Neural cell (in vitro differentiated cells): ENCODE measurements around the gene ICA1. TPM values are rescaled to one million over a fixed set of nuclear protein-coding genes. Genes with fewer than 3 reads are reported as not detected.

Source experiments
- H2AFZ ChIP-seq: fragments of 200-600, 300-800 bp; sonication (generic), shearing (Covaris generic); 2 replicates; pipeline ENCODE4 v1.6.0; 2014; ENCODE audit warnings: low read depth, mild to moderate bottlenecking, antibody characterized with exemption, low read length, moderate library complexity
- H3F3A ChIP-seq: fragments of 200-600 bp; shearing (Covaris generic); 2 replicates; pipeline ENCODE4 v1.6.1; 2016; ENCODE audit warnings: mild to moderate bottlenecking, moderate library complexity, mixed read lengths, antibody characterized with exemption, low read length; ENCODE audit not compliant: insufficient read depth, poor library complexity, severe bottlenecking
- H3K27ac ChIP-seq: fragments of 200-600, 300-800 bp; sonication (generic), shearing (Covaris generic); 2 replicates; pipeline ENCODE4 v1.5.1; 2014; ENCODE audit warnings: mild to moderate bottlenecking, low read length, moderate library complexity
- H3K27me3 ChIP-seq: fragments of 300-800, 200-600 bp; sonication (generic), shearing (Covaris generic); 2 replicates; pipeline ENCODE4 v1.6.0; 2014; ENCODE audit warnings: mild to moderate bottlenecking, low read depth, low read length, moderate library complexity; ENCODE audit not compliant: insufficient read depth
- H3K36me3 ChIP-seq: fragments of 300-800, 200-600 bp; sonication (generic), shearing (Covaris generic); 2 replicates; pipeline ENCODE4 v1.5.1; 2014; ENCODE audit warnings: mild to moderate bottlenecking, antibody characterized with exemption, low read length, moderate library complexity; ENCODE audit not compliant: insufficient read depth
- H3K4me2 ChIP-seq: fragments of 300-800, 200-600 bp; sonication (generic), shearing (Covaris generic); 2 replicates; pipeline ENCODE4 v1.6.0; 2014; ENCODE audit warnings: mild to moderate bottlenecking, low read length
- H3K4me3 ChIP-seq: fragments of 300-800, 200-600 bp; sonication (generic), shearing (Covaris generic); 2 replicates; pipeline ENCODE4 v1.5.1; 2014; ENCODE audit warnings: mild to moderate bottlenecking, low read length, moderate library complexity
- H3K79me2 ChIP-seq: fragments of 200-600 bp; shearing (Covaris generic); replicated peaks from 2 replicates; pipeline ENCODE4 v1.6.0; 2014; ENCODE audit warnings: mild to moderate bottlenecking, low read length, moderate library complexity; ENCODE audit not compliant: insufficient read depth
- H3K9ac ChIP-seq: fragments of 300-800, 200-600 bp; sonication (generic), shearing (Covaris generic); 2 replicates; pipeline ENCODE4 v1.6.1; 2016; ENCODE audit warnings: mild to moderate bottlenecking, low read length, mixed read lengths
- H3K9me2 ChIP-seq: fragments of 200-600 bp; shearing (Covaris generic); 2 replicates; pipeline ENCODE4 v1.6.1; 2016; ENCODE audit warnings: mild to moderate bottlenecking, low read length, mixed read lengths; ENCODE audit not compliant: insufficient read depth
- H3K9me3 ChIP-seq: fragments of 200-600, 300-800 bp; sonication (generic), shearing (Covaris generic); 2 replicates; pipeline ENCODE4 v1.6.1; 2016; ENCODE audit warnings: mild to moderate bottlenecking, mixed run types, low read length, moderate library complexity, mixed read lengths
- H4K20me1 ChIP-seq: fragments of 200-600 bp; shearing (Covaris generic); 2 replicates; pipeline ENCODE4 v1.6.1; 2016; ENCODE audit warnings: mild to moderate bottlenecking, mixed run types; ENCODE audit not compliant: insufficient read depth
- CTCF ChIP-seq: fragments of 450-650 bp; IDR thresholded peaks from 2 replicates; pipeline ENCODE4 v1.5.1; 2014; ENCODE audit warnings: antibody characterized with exemption, mild to moderate bottlenecking, moderate library complexity; ENCODE audit not compliant: poor library complexity, severe bottlenecking
- EP300 ChIP-seq: fragments of 450-650 bp; conservative IDR thresholded peaks from 2 replicates; pipeline ENCODE4 v1.6.1; 2014; ENCODE audit warnings: antibody characterized with exemption, mild to moderate bottlenecking, moderate library complexity; ENCODE audit not compliant: poor library complexity, severe bottlenecking
- EZH2 ChIP-seq: fragments of 200-600, 300-800 bp; shearing (Covaris generic), sonication (generic); IDR thresholded peaks from 2 replicates; pipeline ENCODE4 v1.6.1; 2014; ENCODE audit warnings: antibody characterized with exemption, low read length, borderline replicate concordance, mild to moderate bottlenecking; ENCODE audit not compliant: insufficient read depth, poor library complexity, severe bottlenecking
- MXI1 ChIP-seq: fragments of 450-650 bp; conservative IDR thresholded peaks from 2 replicates; pipeline ENCODE4 v1.6.1; 2014; ENCODE audit warnings: antibody characterized with exemption, mild to moderate bottlenecking; ENCODE audit not compliant: poor library complexity, severe bottlenecking
- POLR2AphosphoS5 ChIP-seq: IDR thresholded peaks from 2 replicates; pipeline ENCODE4 v1.6.1; 2012
- RAD21 ChIP-seq: fragments of 450-650 bp; conservative IDR thresholded peaks from 2 replicates; pipeline ENCODE4 v1.6.1; 2014; ENCODE audit warnings: antibody characterized with exemption, mild to moderate bottlenecking, moderate library complexity
- REST ChIP-seq: IDR thresholded peaks from 2 replicates; pipeline ENCODE4 v1.6.1; 2012; ENCODE audit warnings: borderline replicate concordance
- SMC3 ChIP-seq: fragments of 450-650 bp; conservative IDR thresholded peaks from 2 replicates; pipeline ENCODE4 v1.6.1; 2014; ENCODE audit warnings: antibody characterized with exemption, mild to moderate bottlenecking, moderate library complexity; ENCODE audit not compliant: poor library complexity
- TAF1 ChIP-seq: IDR thresholded peaks from 2 replicates; pipeline ENCODE4 v1.6.1; 2012; ENCODE audit warnings: low read depth
- polyA plus RNA-seq: library from polyadenylated mRNA; depleted of rRNA; stranded (reverse); fragments of >200 nt; gene quantifications from 2 replicates; pipeline ENCODE4 v1.2.3, GENCODE V29; 2014

Gene ICA1
- polyA plus RNA-seq, 1 donor from 2014 or later: 18.6 TPM

- Histone ChIP-seq H3K9me3 (no peaks in the 10 kb centered on the region), H3K27ac (no peak overlapping the region), H3K79me2 (no peaks in the 10 kb centered on the region), H3K9me2 (no peaks in the 10 kb centered on the region), H2AFZ (no peak overlapping the region), H3K4me2 (no peak overlapping the region), H3K9ac (no peak overlapping the region), H3K27me3 (no peaks in the 10 kb centered on the region), H4K20me1 (no peaks in the 10 kb centered on the region), H3F3A (no peaks in the 10 kb centered on the region), H3K4me3 (no peak overlapping the region), H3K36me3 (no peaks in the 10 kb centered on the region)
- no peak for TF ChIP-seq EZH2
- no peak for TF ChIP-seq EP300
- TF ChIP-seq TAF1: no peak
Measured at GRCh38 chr7:8089036-8089780, 172.8 kb downstream of the ICA1 start.

- Histone ChIP-seq H3K9ac (no peak overlapping the region), H3K27me3 (no peaks in the 10 kb centered on the region), H3F3A (no peaks in the 10 kb centered on the region), H2AFZ (no peak overlapping the region), H3K4me2 (no peak overlapping the region), H3K9me2 (no peaks in the 10 kb centered on the region), H3K27ac (no peak overlapping the region), H4K20me1 (no peaks in the 10 kb centered on the region), H3K79me2 (no peaks in the 10 kb centered on the region), H3K9me3 (no peaks in the 10 kb centered on the region), H3K4me3 (no peak overlapping the region), H3K36me3 (no peaks in the 10 kb centered on the region)
- no peak for TF ChIP-seq MXI1
- TF ChIP-seq REST: no peak
- TF ChIP-seq CTCF: no peak
- TF ChIP-seq RAD21: no peak
- TF ChIP-seq SMC3: no peak
- TF ChIP-seq POLR2AphosphoS5: no peak
- TF ChIP-seq EZH2: no peak
- TF ChIP-seq TAF1: no peak
- no peak for TF ChIP-seq EP300
Measured at GRCh38 chr7:8086239-8086638, 175.7 kb downstream of the ICA1 start.
